H1 (cell line): Measurements from ENCODE around the gene GPATCH4. TPM values are rescaled to one million over a fixed set of nuclear protein-coding genes. Genes with fewer than 3 reads are reported as not detected.

Experiments used
- CTCF ChIA-PET: fragments of 300-600 bp; sonication (Branson Sonifier 250); formaldehyde crosslinking; loops from one replicate; lab custom pipeline; 2021; ENCODE audit not compliant: partially characterized antibody; lab: Charles Lee
- POLR2A ChIA-PET: fragments of 300-600 bp; sonication (Branson Sonifier 250); formaldehyde crosslinking; loops from one replicate; lab custom pipeline; 2021; ENCODE audit warnings: inconsistent platforms; ENCODE audit not compliant: partially characterized antibody; lab: Charles Lee
- DNase-seq, 2 experiments: peaks; one replicate each; pipeline versions ENCODE4 v3.0.0 to v3.0.0-alpha.2; 2010 to 2022; ENCODE audit warnings: low spot score in 2 of 2, low read depth in 1 of 2, mixed read lengths in 1 of 2
- FAIRE-seq: peaks from 2 replicates; lab custom pipeline; 2011; peaks lifted over from hg19 to GRCh38; lab: Jason Lieb, UNC
- H2AFZ ChIP-seq: 2 replicates; pipeline ENCODE4 v1.8.1; 2012; ENCODE audit warnings: low read length, inconsistent platforms
- H2AK5ac ChIP-seq: 2 replicates; pipeline ENCODE4 v1.6.1; 2013; ENCODE audit warnings: low read depth, low read length
- H2BK120ac ChIP-seq: replicated peaks from 2 replicates; pipeline ENCODE3; 2013; ENCODE audit warnings: low read depth, low read length, inconsistent platforms
- H2BK12ac ChIP-seq: 2 replicates; pipeline ENCODE4 v1.6.1; 2013; ENCODE audit warnings: low read depth, low read length
- H2BK15ac ChIP-seq: 2 replicates; pipeline ENCODE4 v1.6.1; 2013; ENCODE audit warnings: low read length
- H2BK20ac ChIP-seq: 2 replicates; pipeline ENCODE4 v1.6.1; 2013; ENCODE audit warnings: low read length
- H2BK5ac ChIP-seq: 2 replicates; pipeline ENCODE4 v1.6.1; 2013; ENCODE audit warnings: low read depth, low read length
- H3K14ac ChIP-seq: 2 replicates; pipeline ENCODE4 v1.6.1; 2013; ENCODE audit warnings: inconsistent platforms; ENCODE audit not compliant: insufficient read length
- H3K18ac ChIP-seq: 2 replicates; pipeline ENCODE4 v1.6.1; 2013; ENCODE audit warnings: low read length; ENCODE audit errors: extremely low read depth
- H3K23ac ChIP-seq: 2 replicates; pipeline ENCODE4 v1.6.1; 2013; ENCODE audit warnings: inconsistent platforms; ENCODE audit not compliant: insufficient read length
- H3K23me2 ChIP-seq: 2 replicates; pipeline ENCODE4 v1.6.1; 2013; ENCODE audit warnings: low read depth, low read length
- H3K27ac ChIP-seq: 2 replicates; pipeline ENCODE4 v1.6.1; 2011; ENCODE audit warnings: low read depth, low read length, inconsistent platforms
- H3K27me3 ChIP-seq, 4 experiments: replicated peaks in 1 of 4; 1 replicate in 1 of 4; 2 replicates in 3 of 4; pipeline versions ENCODE4 v1.6.1 to v1.8.1; 2011 to 2013; ENCODE audit warnings: low read length in 3 of 4, mild to moderate bottlenecking in 3 of 4, inconsistent platforms in 2 of 4, mixed read lengths in 2 of 4, moderate library complexity in 1 of 4; ENCODE audit not compliant: control insufficient read depth in 3 of 4, insufficient read depth in 3 of 4; ENCODE audit errors: extremely low read depth in 1 of 4
- H3K36me3 ChIP-seq, 4 experiments: 2 replicates each; pipeline versions ENCODE4 v1.6.1 to v1.8.1; 2011 to 2013; ENCODE audit warnings: mild to moderate bottlenecking in 4 of 4, low read length in 3 of 4, moderate library complexity in 2 of 4, control low read depth in 1 of 4, inconsistent platforms in 1 of 4; ENCODE audit not compliant: insufficient read depth in 4 of 4, control insufficient read depth in 2 of 4
- H3K4ac ChIP-seq: replicated peaks from 2 replicates; pipeline ENCODE3; 2013; ENCODE audit warnings: low read length, low read depth, mixed read lengths, inconsistent platforms; ENCODE audit not compliant: insufficient read length
- H3K4me1 ChIP-seq, 4 experiments: replicated peaks in 1 of 4; 1 replicate in 1 of 4; 2 replicates in 3 of 4; pipeline versions ENCODE4 v1.6.1 to v1.8.1; 2011 to 2013; ENCODE audit warnings: low read length in 3 of 4, inconsistent platforms in 2 of 4, mixed read lengths in 1 of 4; ENCODE audit not compliant: insufficient read depth in 4 of 4, control insufficient read depth in 3 of 4
- H3K4me2 ChIP-seq, 2 experiments: 2 replicates each; pipeline versions ENCODE4 v1.6.1 to v1.8.1; 2011 to 2013; ENCODE audit warnings: low read depth in 2 of 2, low read length in 2 of 2, control low read depth in 1 of 2, inconsistent platforms in 1 of 2, mild to moderate bottlenecking in 1 of 2; ENCODE audit not compliant: insufficient read depth in 1 of 2
- H3K4me3 ChIP-seq, 4 experiments: fragments of 200-600, 300-600 bp in 1 of 4; sonication (generic), shearing (Covaris generic), sonication (Bioruptor Twin) in 1 of 4; 2 replicates each; pipeline versions ENCODE4 v1.5.1 to v1.8.1; 2011 to 2016; ENCODE audit warnings: low read length in 4 of 4, low read depth in 3 of 4, control low read depth in 2 of 4, inconsistent platforms in 2 of 4, mild to moderate bottlenecking in 2 of 4, mixed read lengths in 1 of 4, moderate library complexity in 1 of 4; ENCODE audit not compliant: insufficient read depth in 2 of 4; ENCODE audit errors: extremely low read depth in 1 of 4
- H3K56ac ChIP-seq: replicated peaks from 2 replicates; pipeline ENCODE3; 2013; ENCODE audit warnings: low read depth, mild to moderate bottlenecking, mixed read lengths, low read length, inconsistent platforms; ENCODE audit not compliant: insufficient read length
- H3K79me1 ChIP-seq: 2 replicates; pipeline ENCODE4 v1.6.1; 2013; ENCODE audit warnings: low read depth, low read length, control low read depth
- H3K79me2 ChIP-seq, 2 experiments: 2 replicates each; pipeline versions ENCODE4 v1.6.1 to v1.8.1; 2012 to 2013; ENCODE audit warnings: low read length in 2 of 2, mild to moderate bottlenecking in 2 of 2, inconsistent platforms in 1 of 2; ENCODE audit not compliant: insufficient read depth in 2 of 2, control insufficient read depth in 1 of 2
- H3K9ac ChIP-seq, 4 experiments: replicated peaks in 1 of 4; 1 replicate in 1 of 4; 2 replicates in 3 of 4; pipeline versions ENCODE4 v1.6.1 to v1.8.1; 2011 to 2013; ENCODE audit warnings: low read depth in 3 of 4, low read length in 3 of 4, control low read depth in 2 of 4, mild to moderate bottlenecking in 2 of 4, moderate library complexity in 2 of 4, inconsistent platforms in 1 of 4; ENCODE audit errors: extremely low read depth in 1 of 4
- H3K9me3 ChIP-seq, 2 experiments: 2 replicates each; pipeline versions ENCODE4 v1.6.1 to v1.8.1; 2012 to 2013; ENCODE audit warnings: mild to moderate bottlenecking in 2 of 2, moderate library complexity in 2 of 2, control low read depth in 1 of 2, inconsistent platforms in 1 of 2, low read depth in 1 of 2, low read length in 1 of 2, mixed read lengths in 1 of 2; ENCODE audit not compliant: insufficient read depth in 2 of 2
- H4K20me1 ChIP-seq, 2 experiments: replicated peaks in 1 of 2; 2 replicates each; pipeline versions ENCODE3 to v1.8.1; 2011 to 2013; ENCODE audit warnings: inconsistent platforms in 2 of 2, low read length in 2 of 2, mild to moderate bottlenecking in 1 of 2; ENCODE audit not compliant: insufficient read depth in 2 of 2, control insufficient read depth in 1 of 2
- H4K5ac ChIP-seq: 2 replicates; pipeline ENCODE4 v1.6.1; 2013; ENCODE audit warnings: low read length, low read depth, mixed read lengths, inconsistent platforms; ENCODE audit not compliant: insufficient read length
- H4K8ac ChIP-seq: 2 replicates; pipeline ENCODE4 v1.8.0; 2013; ENCODE audit warnings: mild to moderate bottlenecking, moderate library complexity, low read length, inconsistent platforms; ENCODE audit not compliant: insufficient read depth; ENCODE audit errors: extremely low read depth
- H4K91ac ChIP-seq: replicated peaks from 2 replicates; pipeline ENCODE3; 2013; ENCODE audit warnings: low read length, mixed read lengths, inconsistent platforms; ENCODE audit not compliant: insufficient read length
- HDAC2 ChIP-seq, 2 experiments: fragments of 300-600 bp in 1 of 2; sonication (generic) in 1 of 2; IDR thresholded peaks; 2 replicates each; pipeline ENCODE4 v1.6.1; 2011 to 2012; ENCODE audit warnings: low read depth in 2 of 2, low read length in 2 of 2, mild to moderate bottlenecking in 2 of 2, moderate library complexity in 2 of 2, borderline replicate concordance in 1 of 2, inconsistent platforms in 1 of 2
- KDM5A ChIP-seq: fragments of 200-600 bp; IDR thresholded peaks from 2 replicates; pipeline ENCODE4 v1.7.1; 2012; ENCODE audit warnings: mild to moderate bottlenecking, low read length, inconsistent platforms, mixed read lengths
- RBBP5 ChIP-seq: IDR thresholded peaks from 2 replicates; pipeline ENCODE4 v1.7.1; 2012; ENCODE audit warnings: low read depth, mild to moderate bottlenecking, inconsistent platforms, low read length, moderate library complexity, borderline replicate concordance
- WGBS, 2 experiments: shearing (Covaris generic) in 1 of 2; methylation state at CpG; one replicate each; pipeline versions ENCODE4 v1.1.6 to v1.1.7; 2013 to 2015; ENCODE audit warnings: low lambda C conversion rate in 2 of 2, mixed read lengths in 2 of 2, inconsistent platforms in 1 of 2, low coverage in 1 of 2, missing lambda C conversion rate in 1 of 2; ENCODE audit not compliant: insufficient replicate concordance in 2 of 2, insufficient coverage in 1 of 2, insufficient read length in 1 of 2; ENCODE audit errors: extremely low coverage in 1 of 2, missing lambda C conversion rate in 1 of 2; 5-methylcytosine and 5-hydroxymethylcytosine counted together
- polyA plus RNA-seq, 7 experiments: library from polyadenylated mRNA; depleted of rRNA in 3 of 7; stranded (reverse) in 5 of 7; unstranded in 2 of 7; fragments of >200 nt in 5 of 7; fragments of 200-250 nt in 2 of 7; gene quantifications; 1 replicate in 5 of 7; 2 replicates in 1 of 7; 4 replicates in 1 of 7; pipeline versions ENCODE4 v1.2.1 to v1.2.3, GENCODE V29; 2011 to 2013; ENCODE audit warnings: missing spikeins in 2 of 7, mixed read lengths in 2 of 7
- total RNA-seq: library from RNA; stranded (reverse); fragmentation: NEBNext Ultra II Directional; extraction: Animal tissue kit (Norgen Biotek cat#: 25700); gene quantifications from 2 replicates; pipeline ENCODE4 v1.2.1, GENCODE V29; 2021

GPATCH4 gene
- total and polyA plus RNA-seq, 2 of the 8 experiments (the other 6 are each of a cell fraction or from before 2014, with no cell fraction given), result 20.5 to 47.9 TPM

- WGBS, 2 experiments, result 98% methylated on average over 2 of the region's 2 CpGs; no CpG with 5 or more reads in 1 of the 2 experiments
- H3K36me3 ChIP-seq, result peaks cover 9 to 17% (median 12%) of the 10 kb centered on the region in 4 experiments; a peak in 6 of 8 replicates
- H2AFZ ChIP-seq, result no peak overlapping the region
- H2BK5ac ChIP-seq, result no peak overlapping the region
- no peak overlapping the region for H2BK120ac ChIP-seq
- H2BK12ac ChIP-seq, result no peak overlapping the region
- H3K23ac ChIP-seq, result no peak overlapping the region
- H3K9ac ChIP-seq, result no peak overlapping the region
- no peak overlapping the region for H2BK20ac ChIP-seq
- TF ChIP-seq KDM5A (no peak), RBBP5 (no peak), HDAC2 (IDR thresholded peaks at IDR 0.05; ENCODE audit: borderline replicate concordance in 1 of 2, low read depth in 2 of 2, low read length in 2 of 2) (no peak)
- no peaks in the 10 kb centered on the region for H3K23me2 ChIP-seq
- no peak overlapping the region for H2BK15ac ChIP-seq
- no peak overlapping the region for H4K5ac ChIP-seq
- no peaks in the 10 kb centered on the region for H3K9me3 ChIP-seq
- no peaks in the 10 kb centered on the region for H4K20me1 ChIP-seq
- no peak for FAIRE-seq
- CTCF ChIA-PET, result interaction anchor here (1.0 kb wide), 1 partner anchor 608 kb away, joined by 3 read pairs; no protein-coding TSS in a partner anchor
- H3K4me3 ChIP-seq, result no peak overlapping the region
- no peak overlapping the region for H4K91ac ChIP-seq
- no peak for DNase-seq
- no peaks in the 10 kb centered on the region for H3K4me1 ChIP-seq
- no peaks in the 10 kb centered on the region for H3K79me2 ChIP-seq
- no peak overlapping the region for H3K27ac ChIP-seq
- no peak overlapping the region for H2AK5ac ChIP-seq
- POLR2A ChIA-PET, result interaction anchor here (1.0 kb wide), 1 partner anchor 41 kb away, joined by 4 read pairs; no protein-coding TSS in a partner anchor
- no peak overlapping the region for H3K18ac ChIP-seq
- H4K8ac ChIP-seq, result no peak overlapping the region
- H3K4ac ChIP-seq, result no peak overlapping the region
- H3K4me2 ChIP-seq, result no peak overlapping the region
- no peak overlapping the region for H3K56ac ChIP-seq
- no peaks in the 10 kb centered on the region for H3K27me3 ChIP-seq
- H3K14ac ChIP-seq, result no peak overlapping the region
- H3K79me1 ChIP-seq, result no peaks in the 10 kb centered on the region; the same call in 1 of the 2 replicates
Observed at GRCh38 chr1:156565519-156565918, 35.8 kb downstream of the GPATCH4 start.
